ENCODE data around the gene BRCC3.

BRCC3 gene

DNA sequence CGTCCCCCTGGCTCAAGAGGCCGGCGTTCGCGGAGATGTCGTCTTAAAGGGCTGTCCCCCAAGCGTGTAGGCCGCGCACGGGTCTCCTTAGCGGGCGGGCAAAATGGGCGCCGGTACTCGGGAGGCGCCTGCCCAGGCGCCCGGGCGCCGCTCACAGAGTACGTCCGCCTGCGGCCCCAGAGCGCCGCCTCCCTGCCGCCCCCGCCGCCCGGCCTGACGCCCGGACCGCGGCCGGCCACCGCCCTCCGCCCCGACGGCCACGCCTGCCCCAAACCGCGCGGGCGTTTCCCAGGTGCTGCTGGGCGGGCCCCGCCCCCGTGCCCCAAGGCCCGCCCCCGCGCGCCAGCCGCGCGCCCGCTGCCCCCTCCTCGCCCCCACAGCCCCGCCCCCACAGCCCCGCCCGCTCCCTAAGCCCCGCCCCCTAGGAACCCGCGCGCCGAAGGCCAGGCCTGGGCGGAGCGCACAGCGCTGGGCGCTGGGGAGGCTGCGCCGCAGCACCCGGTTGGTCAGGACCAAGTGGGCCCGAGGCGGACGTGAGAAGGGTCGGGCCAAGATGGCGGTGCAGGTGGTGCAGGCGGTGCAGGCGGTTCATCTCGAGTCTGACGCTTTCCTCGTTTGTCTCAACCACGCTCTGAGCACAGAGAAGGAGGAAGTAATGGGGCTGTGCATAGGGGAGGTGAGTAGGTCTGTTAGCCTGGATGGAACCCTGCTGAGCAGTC, at the start of gene BRCC3, which contains the start of the genes CMC4 and MTCP1:
TSS of gene BRCC3 (plus strand) at position 534 of the 719 bp plus-strand sequence. CDS start at position 554, 20 bp downstream.
TSS of gene CMC4 (minus strand) at position 162 of the 719 bp plus-strand sequence. CDS start 7,113 bp downstream, outside the sequence.
TSS of gene MTCP1 (minus strand) at position 162 of the 719 bp plus-strand sequence. CDS start 5,126 bp downstream, outside the sequence.
- DNase-seq: peak; percentile 23

GRCh38 chrX:155022585-155022984, 48.7 kb upstream of the BRCC3 start, which contains the start of gene F8:
F8 (minus strand) TSS chrX:155022723; CDS start chrX:155022552, 171 bp downstream.
- DNase-seq: no peak

- DNase-seq: no peak
Measured at GRCh38 chrX:155023907-155024833, 47.1 kb upstream of the BRCC3 start.

GRCh38 chrX:155026420-155026726, 44.9 kb upstream of the BRCC3 start:
- no peak for DNase-seq

DNA sequence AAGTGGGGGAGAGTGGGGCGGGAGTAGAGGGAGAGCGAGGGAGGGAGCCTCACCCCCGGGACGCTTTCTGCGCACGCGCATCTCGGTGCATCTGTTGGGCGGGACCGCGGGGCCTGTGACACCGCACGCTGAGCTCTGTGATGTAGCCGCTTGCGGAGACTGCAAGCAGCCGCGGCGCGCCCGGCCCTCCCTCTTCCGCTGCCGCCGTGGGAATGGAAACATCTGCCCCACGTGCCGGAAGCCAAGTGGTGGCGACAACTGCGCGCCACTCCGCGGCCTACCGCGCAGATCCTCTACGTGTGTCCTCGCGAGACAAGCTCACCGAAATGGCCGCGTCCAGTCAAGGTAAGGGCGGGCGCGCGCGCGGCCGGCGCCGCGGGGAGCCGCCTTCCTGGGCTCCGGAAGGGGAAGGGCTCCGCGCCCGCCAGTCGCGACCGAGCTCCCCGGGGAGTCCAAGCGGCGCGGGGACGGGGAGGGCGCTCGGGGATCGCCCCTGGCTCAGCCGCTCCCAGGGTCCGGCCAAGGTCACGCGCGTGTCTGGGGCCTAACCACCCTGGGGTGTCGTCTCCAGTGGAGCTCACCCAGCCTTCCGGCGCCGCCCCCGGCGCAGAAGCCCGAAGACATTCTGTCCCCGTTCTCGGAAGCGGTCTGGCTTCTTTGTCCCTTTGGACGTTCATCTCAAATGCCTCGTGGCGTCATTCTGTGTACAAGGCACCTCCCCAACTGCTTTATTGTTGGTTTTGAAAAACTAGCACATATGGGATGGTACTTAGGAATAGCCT, 44.4 kb upstream of the BRCC3 start, which contains the start of gene FUNDC2:
TSS of gene FUNDC2 (plus strand) at position 118 of the 782 bp plus-strand sequence. CDS start at position 213, 95 bp downstream.
- DNase-seq: peak; percentile 80

DNA sequence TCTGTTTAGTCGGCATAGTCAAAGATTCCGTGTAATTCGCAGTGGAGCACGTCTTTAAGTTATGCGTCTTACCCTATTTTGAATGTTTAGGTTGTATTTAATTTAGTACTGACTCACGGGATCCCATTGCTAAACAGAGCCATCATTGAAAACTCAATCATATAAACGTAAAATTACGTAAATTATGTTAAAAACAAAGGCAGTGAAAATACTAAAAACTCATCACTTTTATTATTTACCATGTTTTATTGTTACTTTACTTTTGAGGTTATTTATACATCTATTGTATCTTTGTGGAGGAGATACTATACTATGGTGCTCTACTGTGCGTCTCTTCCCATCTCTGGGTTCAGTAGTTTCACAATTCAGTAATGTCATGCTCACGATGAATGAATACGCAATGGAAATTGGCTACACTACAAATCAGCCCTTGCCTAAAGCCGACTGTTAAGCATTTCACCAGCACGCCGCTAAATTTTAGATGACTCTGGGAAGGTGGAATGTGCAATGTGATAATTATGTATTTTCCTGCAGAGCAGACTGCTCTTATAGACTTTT, 43.7 kb upstream of the BRCC3 start:
- DNase-seq: no peak

DNA sequence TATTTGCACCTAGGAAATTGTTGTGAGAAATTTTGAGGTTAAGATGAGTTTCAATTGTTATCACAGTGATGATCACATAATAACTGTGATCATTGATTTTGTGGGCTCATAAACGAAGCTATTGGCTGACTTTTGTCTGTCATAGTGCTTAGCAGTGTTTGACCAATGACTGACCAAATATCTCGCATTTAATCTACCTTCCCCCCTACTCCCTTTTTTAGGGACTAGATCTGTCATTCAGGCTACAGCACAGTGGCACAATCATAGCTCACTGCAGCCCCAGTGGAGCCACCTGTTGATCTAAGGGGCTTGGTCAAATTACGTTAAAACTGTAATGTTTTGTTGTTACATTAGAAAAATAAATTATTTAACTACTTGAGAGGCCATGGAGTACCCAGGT, 43.2 kb upstream of the BRCC3 start:
- no peak for DNase-seq

DNA sequence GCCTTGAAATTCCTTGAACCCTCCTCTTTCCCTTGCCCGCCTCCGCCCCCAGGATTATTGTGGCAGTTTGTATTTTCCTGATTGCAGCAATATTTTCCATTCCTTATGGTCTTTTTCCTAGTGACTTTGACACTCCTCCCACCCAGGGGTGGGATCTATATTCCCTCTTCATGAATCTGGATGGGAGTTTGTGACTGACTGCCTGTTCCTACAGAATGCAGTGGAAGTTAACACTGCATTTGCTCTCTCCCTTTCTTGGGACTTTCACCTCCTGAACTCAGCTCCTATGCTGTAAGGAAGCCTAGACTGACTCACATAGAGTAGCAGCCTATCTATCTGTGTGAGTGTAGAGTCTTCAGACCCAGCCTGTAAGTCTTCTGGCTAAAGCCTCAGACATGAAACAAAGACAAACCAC, 42.4 kb upstream of the BRCC3 start:
- no peak for DNase-seq

- DNase-seq: no peak
Measured at GRCh38 chrX:155031657-155032056, 39.7 kb upstream of the BRCC3 start.

DNA sequence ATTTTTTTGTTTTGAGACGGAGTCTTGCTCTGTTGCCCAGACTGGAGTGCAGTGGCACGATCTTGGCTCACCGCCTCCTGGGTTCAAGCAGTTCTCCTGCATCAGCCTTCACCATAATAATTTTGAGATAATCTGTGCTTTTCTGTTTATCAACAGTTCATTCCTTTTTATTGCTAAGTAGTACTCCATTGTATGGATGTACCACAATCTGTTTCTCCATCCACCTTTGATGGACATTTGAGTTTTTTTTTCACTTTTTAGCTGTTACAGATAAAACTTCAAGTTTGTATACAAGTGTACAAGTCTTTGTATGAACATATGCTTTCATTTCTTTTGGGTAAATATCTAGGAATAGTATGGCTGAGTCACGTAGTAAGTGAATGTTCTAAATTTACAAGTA, 35.6 kb upstream of the BRCC3 start:
- DNase-seq: no peak

- DNase-seq: no peak
Measured at GRCh38 chrX:155046129-155046810, 25.0 kb upstream of the BRCC3 start.

DNA sequence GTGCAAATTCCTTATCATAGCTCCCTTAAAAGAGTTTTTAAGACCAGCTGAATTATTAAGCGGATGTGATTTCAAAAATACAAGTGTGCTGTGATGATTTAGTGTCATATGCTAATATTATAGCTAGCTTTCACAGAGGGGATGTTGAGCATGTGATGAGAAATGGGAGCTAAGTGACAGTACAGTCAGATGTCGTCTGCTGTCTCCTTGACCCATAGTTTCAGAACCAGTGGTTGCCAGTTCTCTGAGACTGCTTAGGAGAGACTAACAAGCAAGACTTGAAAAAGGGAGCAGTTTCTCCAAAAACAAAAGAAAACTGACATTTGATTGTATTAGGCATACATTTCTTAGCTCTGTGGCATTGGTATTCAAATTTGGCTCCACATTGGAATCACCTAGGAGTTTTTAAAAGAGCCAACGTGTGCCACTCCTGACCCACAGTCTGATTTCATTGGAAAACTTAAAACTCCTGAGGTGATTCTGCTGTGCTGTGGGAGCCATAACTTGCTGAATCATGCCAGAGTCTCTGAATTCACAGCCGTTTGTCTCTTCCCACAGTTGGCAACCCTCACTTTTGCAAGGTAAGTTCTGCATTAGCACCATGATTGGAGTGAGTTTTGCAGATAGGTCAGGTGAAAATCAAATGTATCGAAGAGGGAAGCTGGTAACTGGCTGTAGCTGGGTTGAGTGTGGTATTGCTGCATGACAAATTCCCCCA, 24.3 kb upstream of the BRCC3 start:
- no peak for DNase-seq

- DNase-seq: no peak
Measured at GRCh38 chrX:155048977-155049619, 22.2 kb upstream of the BRCC3 start.

GRCh38 chrX:155052738-155053498, 18.4 kb upstream of the BRCC3 start:
- DNase-seq: no peak

- DNase-seq: no peak
Measured at GRCh38 chrX:155053656-155054055, 17.7 kb upstream of the BRCC3 start.

DNA sequence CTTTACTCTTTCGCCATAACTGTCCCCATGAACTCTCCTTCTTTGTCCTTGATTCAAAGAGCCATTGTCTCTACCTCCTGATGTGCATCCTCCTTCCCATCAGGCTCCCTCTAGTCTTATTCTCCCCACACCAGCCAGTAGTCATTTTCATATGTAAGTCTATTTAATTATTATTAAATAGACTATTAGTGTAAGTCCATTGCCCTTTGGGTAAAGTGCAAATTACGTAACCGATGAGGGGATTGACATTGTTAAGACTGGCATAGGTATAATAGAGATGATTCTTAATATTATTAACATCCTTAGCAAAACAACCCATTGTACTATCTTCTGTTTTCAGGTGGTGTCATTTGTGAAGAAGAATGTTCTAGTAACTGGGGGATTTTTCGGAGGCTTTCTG, 17.1 kb upstream of the BRCC3 start:
- no peak for DNase-seq

- no peak for DNase-seq
Measured at GRCh38 chrX:155055494-155055893, 15.8 kb upstream of the BRCC3 start.

GRCh38 chrX:155056471-155056870, 14.8 kb upstream of the BRCC3 start:
- DNase-seq: no peak

GRCh38 chrX:155056877-155057792, 14.2 kb upstream of the BRCC3 start:
- no peak for DNase-seq
